WI38 (cell line): ENCODE results near the gene WDFY4.

ENCODE experiments used
- H3K4me3 ChIP-seq: 2 replicates; pipeline ENCODE4 v1.5.1; 2011; ENCODE audit warnings: low read depth, mild to moderate bottlenecking, control low read depth, low read length
- TF ChIP-seq, protein P1 (sequence below): IDR thresholded peaks from 2 replicates; pipeline ENCODE4 v1.5.1; 2012; ENCODE audit warnings: low read depth, mild to moderate bottlenecking, control low read depth, low read length

WDFY4 gene, protein sequence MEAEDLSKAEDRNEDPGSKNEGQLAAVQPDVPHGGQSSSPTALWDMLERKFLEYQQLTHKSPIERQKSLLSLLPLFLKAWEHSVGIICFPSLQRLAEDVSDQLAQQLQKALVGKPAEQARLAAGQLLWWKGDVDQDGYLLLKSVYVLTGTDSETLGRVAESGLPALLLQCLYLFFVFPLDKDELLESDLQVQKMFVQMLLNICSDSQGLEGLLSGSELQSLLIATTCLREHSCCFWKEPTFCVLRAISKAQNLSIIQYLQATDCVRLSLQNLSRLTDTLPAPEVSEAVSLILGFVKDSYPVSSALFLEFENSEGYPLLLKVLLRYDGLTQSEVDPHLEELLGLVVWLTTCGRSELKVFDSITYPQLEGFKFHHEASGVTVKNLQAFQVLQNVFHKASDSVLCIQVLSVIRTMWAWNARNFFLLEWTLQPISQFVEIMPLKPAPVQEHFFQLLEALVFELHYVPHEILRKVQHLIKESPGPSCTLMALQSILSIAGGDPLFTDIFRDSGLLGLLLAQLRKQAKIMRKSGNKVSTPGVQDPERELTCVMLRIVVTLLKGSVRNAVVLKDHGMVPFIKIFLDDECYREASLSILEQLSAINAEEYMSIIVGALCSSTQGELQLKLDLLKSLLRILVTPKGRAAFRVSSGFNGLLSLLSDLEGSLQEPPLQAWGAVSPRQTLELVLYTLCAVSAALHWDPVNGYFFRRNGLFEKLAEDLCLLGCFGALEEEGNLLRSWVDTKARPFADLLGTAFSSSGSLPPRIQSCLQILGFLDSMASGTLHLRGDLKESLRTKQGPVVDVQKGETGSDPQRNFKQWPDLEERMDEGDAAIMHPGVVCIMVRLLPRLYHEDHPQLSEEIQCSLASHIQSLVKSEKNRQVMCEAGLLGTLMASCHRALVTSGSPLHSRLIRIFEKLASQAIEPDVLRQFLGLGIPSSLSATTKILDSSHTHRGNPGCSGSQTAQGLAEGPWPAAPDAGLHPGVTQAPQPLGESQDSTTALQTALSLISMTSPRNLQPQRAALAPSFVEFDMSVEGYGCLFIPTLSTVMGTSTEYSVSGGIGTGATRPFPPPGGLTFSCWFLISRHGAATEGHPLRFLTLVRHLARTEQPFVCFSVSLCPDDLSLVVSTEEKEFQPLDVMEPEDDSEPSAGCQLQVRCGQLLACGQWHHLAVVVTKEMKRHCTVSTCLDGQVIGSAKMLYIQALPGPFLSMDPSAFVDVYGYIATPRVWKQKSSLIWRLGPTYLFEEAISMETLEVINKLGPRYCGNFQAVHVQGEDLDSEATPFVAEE (N-terminal part only)

GRCh38 chr10:48684792-48685623 lies at the start of gene WDFY4:
TSS of gene WDFY4 (plus strand) at chr10:48684873. CDS start at chr10:48709733, 24,860 bp downstream.
- H3K4me3 ChIP-seq: no peak within 1 kb of the TSS
- TF ChIP-seq, protein P1, sequence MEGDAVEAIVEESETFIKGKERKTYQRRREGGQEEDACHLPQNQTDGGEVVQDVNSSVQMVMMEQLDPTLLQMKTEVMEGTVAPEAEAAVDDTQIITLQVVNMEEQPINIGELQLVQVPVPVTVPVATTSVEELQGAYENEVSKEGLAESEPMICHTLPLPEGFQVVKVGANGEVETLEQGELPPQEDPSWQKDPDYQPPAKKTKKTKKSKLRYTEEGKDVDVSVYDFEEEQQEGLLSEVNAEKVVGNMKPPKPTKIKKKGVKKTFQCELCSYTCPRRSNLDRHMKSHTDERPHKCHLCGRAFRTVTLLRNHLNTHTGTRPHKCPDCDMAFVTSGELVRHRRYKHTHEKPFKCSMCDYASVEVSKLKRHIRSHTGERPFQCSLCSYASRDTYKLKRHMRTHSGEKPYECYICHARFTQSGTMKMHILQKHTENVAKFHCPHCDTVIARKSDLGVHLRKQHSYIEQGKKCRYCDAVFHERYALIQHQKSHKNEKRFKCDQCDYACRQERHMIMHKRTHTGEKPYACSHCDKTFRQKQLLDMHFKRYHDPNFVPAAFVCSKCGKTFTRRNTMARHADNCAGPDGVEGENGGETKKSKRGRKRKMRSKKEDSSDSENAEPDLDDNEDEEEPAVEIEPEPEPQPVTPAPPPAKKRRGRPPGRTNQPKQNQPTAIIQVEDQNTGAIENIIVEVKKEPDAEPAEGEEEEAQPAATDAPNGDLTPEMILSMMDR: no peak

- TF ChIP-seq, protein P1: no peak
- H3K4me3 ChIP-seq: no peak overlapping the region
These were observed 49.6 kb upstream of the WDFY4 start for GRCh38 chr10:48634984-48635557.

- no peak overlapping the region for H3K4me3 ChIP-seq
- TF ChIP-seq, protein P1: no peak
These were observed 48.4 kb upstream of the WDFY4 start for GRCh38 chr10:48636231-48636630.

GRCh38 chr10:48636901-48637300 lies 47.8 kb upstream of the WDFY4 start:
- no peak overlapping the region for H3K4me3 ChIP-seq
- TF ChIP-seq, protein P1: no peak

- no peak overlapping the region for H3K4me3 ChIP-seq
- TF ChIP-seq, protein P1: no peak
These were observed 46.5 kb upstream of the WDFY4 start for GRCh38 chr10:48638158-48638557.
